ENCODE results near the gene LIMS2.

DNA sequence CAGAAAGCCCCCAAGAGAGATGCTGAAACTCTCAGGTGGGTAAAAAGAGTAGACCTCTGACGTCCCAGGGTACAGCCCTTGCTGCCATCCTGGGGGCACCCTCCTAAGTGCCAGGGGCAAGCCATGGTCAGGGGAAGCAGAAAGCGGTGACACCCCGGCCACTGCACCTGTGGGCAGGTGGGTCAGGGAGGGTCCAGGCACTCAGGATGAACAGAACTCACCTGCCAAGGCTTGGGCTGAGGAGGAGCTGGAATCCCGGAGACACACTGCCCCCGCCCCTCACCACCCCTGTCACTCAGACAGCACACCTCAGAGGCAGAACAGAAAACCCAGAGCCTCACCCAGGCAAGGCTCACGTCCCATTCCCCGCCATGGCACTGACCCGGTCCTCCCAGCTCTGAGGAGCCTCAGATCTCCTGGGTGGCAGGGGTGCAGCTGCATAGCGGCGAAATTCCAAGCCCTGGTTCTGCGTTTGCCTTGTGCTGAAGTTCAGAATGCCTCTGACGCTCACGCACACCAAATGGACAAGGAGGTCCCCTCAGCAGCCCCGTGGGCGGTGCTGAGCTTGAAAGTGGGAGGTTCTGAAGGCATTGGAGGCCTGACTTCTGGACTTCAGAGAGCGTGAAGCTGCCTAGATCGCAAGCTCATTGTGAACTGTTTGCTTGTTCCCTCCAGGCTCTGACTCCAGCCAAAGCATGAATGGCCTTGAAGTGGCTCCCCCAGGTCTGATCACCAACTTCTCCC is 25.1 kb downstream of the LIMS2 start:
- TF ChIP-seq EZH2phosphoT487 (IDR thresholded peaks at IDR 0.05; ENCODE audit: borderline replicate concordance) (no peak), CTCF (conservative IDR thresholded peaks at IDR 0.05; ENCODE audit: low read length) (no peak)

All from Loucy (cell line).